ENCODE measurements around the gene TMEM156.

DNA sequence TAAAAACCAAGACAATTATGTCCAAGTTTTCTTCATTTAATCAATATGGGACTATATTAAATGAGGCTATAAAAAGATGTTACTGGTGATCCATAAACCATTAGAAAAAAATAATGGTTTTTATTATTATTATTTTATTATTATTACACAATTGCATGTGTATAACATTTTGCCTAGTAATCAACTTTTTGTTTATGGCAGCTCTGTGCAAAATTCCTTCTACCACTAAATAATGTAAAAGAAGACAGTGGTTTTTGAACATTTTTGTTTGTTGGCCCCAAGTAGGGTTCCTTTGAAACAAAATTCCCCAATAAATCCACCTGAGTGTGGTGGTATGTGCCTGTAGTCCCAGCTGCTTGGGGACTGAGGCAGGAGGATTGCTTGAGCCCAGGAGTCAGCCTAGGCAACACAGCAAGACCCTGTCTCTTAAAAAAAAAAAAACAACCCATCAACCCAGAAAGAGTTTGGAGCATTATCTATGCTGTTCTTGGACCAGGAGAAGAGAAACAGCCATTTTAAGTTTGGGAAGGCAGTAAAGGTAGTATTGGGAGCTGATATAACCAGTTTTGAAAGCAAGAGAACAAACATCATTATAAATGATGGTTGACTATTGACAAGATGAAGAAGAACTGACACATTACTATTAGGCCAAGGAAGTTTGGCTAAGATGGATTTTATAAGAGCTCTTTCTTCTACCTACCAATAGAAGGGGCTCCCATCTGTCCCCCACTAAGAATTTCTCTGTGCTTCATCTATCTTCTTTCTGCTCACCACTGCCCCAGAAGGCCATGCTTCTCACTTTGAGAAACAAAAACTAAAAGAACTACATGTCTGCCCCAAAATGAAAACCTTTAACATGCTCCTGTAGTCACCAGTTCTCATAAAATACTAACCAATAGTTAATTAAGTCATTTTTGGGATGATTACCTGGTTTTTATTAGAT, 2.2 kb downstream of the TMEM156 start:
- TF ChIP-seq, protein P1, sequence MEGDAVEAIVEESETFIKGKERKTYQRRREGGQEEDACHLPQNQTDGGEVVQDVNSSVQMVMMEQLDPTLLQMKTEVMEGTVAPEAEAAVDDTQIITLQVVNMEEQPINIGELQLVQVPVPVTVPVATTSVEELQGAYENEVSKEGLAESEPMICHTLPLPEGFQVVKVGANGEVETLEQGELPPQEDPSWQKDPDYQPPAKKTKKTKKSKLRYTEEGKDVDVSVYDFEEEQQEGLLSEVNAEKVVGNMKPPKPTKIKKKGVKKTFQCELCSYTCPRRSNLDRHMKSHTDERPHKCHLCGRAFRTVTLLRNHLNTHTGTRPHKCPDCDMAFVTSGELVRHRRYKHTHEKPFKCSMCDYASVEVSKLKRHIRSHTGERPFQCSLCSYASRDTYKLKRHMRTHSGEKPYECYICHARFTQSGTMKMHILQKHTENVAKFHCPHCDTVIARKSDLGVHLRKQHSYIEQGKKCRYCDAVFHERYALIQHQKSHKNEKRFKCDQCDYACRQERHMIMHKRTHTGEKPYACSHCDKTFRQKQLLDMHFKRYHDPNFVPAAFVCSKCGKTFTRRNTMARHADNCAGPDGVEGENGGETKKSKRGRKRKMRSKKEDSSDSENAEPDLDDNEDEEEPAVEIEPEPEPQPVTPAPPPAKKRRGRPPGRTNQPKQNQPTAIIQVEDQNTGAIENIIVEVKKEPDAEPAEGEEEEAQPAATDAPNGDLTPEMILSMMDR (conservative IDR thresholded peaks at IDR 0.05; ENCODE audit: low read depth in 2 of 2): no peak
- TF ChIP-seq, protein P2, sequence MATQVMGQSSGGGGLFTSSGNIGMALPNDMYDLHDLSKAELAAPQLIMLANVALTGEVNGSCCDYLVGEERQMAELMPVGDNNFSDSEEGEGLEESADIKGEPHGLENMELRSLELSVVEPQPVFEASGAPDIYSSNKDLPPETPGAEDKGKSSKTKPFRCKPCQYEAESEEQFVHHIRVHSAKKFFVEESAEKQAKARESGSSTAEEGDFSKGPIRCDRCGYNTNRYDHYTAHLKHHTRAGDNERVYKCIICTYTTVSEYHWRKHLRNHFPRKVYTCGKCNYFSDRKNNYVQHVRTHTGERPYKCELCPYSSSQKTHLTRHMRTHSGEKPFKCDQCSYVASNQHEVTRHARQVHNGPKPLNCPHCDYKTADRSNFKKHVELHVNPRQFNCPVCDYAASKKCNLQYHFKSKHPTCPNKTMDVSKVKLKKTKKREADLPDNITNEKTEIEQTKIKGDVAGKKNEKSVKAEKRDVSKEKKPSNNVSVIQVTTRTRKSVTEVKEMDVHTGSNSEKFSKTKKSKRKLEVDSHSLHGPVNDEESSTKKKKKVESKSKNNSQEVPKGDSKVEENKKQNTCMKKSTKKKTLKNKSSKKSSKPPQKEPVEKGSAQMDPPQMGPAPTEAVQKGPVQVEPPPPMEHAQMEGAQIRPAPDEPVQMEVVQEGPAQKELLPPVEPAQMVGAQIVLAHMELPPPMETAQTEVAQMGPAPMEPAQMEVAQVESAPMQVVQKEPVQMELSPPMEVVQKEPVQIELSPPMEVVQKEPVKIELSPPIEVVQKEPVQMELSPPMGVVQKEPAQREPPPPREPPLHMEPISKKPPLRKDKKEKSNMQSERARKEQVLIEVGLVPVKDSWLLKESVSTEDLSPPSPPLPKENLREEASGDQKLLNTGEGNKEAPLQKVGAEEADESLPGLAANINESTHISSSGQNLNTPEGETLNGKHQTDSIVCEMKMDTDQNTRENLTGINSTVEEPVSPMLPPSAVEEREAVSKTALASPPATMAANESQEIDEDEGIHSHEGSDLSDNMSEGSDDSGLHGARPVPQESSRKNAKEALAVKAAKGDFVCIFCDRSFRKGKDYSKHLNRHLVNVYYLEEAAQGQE (IDR thresholded peaks at IDR 0.05; ENCODE audit: unreplicated experiment): no peak
- no peak for TF ChIP-seq ZNF331 (CRISPR knock-in tag; IDR thresholded peaks at IDR 0.05; ENCODE audit: low read depth)
- TF ChIP-seq POLR2AphosphoS5 (IDR thresholded peaks at IDR 0.05; ENCODE audit: low read depth): no peak
- no peak for TF ChIP-seq EZH2 (IDR thresholded peaks at IDR 0.05; ENCODE audit: low read depth, unreplicated experiment)
- no peak for TF ChIP-seq CREB1 (CRISPR knock-in tag; IDR thresholded peaks at IDR 0.05; ENCODE audit: low read depth)
- no peak for TF ChIP-seq EZH2phosphoT487 (IDR thresholded peaks at IDR 0.05; ENCODE audit: unreplicated experiment)
- TF ChIP-seq, protein P3, sequence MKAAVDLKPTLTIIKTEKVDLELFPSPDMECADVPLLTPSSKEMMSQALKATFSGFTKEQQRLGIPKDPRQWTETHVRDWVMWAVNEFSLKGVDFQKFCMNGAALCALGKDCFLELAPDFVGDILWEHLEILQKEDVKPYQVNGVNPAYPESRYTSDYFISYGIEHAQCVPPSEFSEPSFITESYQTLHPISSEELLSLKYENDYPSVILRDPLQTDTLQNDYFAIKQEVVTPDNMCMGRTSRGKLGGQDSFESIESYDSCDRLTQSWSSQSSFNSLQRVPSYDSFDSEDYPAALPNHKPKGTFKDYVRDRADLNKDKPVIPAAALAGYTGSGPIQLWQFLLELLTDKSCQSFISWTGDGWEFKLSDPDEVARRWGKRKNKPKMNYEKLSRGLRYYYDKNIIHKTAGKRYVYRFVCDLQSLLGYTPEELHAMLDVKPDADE (IDR thresholded peaks at IDR 0.05): no peak
- no peak for TF ChIP-seq STAT1 (IDR thresholded peaks at IDR 0.05; ENCODE audit: unreplicated experiment)
- no peak for TF ChIP-seq JUNB (IDR thresholded peaks at IDR 0.05; ENCODE audit: unreplicated experiment)
- TF ChIP-seq, protein P4, sequence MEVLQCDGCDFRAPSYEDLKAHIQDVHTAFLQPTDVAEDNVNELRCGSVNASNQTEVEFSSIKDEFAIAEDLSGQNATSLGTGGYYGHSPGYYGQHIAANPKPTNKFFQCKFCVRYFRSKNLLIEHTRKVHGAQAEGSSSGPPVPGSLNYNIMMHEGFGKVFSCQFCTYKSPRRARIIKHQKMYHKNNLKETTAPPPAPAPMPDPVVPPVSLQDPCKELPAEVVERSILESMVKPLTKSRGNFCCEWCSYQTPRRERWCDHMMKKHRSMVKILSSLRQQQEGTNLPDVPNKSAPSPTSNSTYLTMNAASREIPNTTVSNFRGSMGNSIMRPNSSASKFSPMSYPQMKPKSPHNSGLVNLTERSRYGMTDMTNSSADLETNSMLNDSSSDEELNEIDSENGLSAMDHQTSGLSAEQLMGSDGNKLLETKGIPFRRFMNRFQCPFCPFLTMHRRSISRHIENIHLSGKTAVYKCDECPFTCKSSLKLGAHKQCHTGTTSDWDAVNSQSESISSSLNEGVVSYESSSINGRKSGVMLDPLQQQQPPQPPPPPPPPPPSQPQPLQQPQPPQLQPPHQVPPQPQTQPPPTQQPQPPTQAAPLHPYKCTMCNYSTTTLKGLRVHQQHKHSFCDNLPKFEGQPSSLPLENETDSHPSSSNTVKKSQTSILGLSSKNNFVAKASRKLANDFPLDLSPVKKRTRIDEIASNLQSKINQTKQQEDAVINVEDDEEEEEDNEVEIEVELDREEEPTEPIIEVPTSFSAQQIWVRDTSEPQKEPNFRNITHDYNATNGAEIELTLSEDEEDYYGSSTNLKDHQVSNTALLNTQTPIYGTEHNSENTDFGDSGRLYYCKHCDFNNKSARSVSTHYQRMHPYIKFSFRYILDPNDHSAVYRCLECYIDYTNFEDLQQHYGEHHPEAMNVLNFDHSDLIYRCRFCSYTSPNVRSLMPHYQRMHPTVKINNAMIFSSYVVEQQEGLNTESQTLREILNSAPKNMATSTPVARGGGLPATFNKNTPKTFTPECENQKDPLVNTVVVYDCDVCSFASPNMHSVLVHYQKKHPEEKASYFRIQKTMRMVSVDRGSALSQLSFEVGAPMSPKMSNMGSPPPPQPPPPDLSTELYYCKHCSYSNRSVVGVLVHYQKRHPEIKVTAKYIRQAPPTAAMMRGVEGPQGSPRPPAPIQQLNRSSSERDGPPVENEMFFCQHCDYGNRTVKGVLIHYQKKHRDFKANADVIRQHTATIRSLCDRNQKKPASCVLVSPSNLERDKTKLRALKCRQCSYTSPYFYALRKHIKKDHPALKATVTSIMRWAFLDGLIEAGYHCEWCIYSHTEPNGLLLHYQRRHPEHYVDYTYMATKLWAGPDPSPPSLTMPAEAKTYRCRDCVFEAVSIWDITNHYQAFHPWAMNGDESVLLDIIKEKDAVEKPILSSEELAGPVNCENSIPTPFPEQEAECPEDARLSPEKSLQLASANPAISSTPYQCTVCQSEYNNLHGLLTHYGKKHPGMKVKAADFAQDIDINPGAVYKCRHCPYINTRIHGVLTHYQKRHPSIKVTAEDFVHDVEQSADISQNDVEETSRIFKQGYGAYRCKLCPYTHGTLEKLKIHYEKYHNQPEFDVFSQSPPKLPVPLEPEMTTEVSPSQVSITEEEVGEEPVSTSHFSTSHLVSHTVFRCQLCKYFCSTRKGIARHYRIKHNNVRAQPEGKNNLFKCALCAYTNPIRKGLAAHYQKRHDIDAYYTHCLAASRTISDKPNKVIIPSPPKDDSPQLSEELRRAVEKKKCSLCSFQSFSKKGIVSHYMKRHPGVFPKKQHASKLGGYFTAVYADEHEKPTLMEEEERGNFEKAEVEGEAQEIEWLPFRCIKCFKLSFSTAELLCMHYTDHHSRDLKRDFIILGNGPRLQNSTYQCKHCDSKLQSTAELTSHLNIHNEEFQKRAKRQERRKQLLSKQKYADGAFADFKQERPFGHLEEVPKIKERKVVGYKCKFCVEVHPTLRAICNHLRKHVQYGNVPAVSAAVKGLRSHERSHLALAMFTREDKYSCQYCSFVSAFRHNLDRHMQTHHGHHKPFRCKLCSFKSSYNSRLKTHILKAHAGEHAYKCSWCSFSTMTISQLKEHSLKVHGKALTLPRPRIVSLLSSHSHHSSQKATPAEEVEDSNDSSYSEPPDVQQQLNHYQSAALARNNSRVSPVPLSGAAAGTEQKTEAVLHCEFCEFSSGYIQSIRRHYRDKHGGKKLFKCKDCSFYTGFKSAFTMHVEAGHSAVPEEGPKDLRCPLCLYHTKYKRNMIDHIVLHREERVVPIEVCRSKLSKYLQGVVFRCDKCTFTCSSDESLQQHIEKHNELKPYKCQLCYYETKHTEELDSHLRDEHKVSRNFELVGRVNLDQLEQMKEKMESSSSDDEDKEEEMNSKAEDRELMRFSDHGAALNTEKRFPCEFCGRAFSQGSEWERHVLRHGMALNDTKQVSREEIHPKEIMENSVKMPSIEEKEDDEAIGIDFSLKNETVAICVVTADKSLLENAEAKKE (CRISPR knock-in tag; IDR thresholded peaks at IDR 0.05): no peak
